Esophagus muscularis mucosa (tissue), 4 donors: ENCODE data around the gene POFUT1.

Source experiments
- CTCF ChIP-seq, 3 experiments: fragments of 200-600 bp in 2 of 3; fragments of 450-650 bp in 1 of 3; sonication (generic) in 2 of 3; IDR thresholded peaks; one replicate each; pipeline ENCODE4 v1.5.1; 2017 to 2019; ENCODE audit warnings: antibody characterized with exemption in 3 of 3, mild to moderate bottlenecking in 2 of 3, moderate library complexity in 1 of 3
- EP300 ChIP-seq: sonication (generic); formaldehyde crosslinking; IDR thresholded peaks from one replicate; pipeline ENCODE4 v1.6.1; 2017; ENCODE audit warnings: antibody characterized with exemption
- POLR2A ChIP-seq: fragments of 450-650 bp; IDR thresholded peaks from one replicate; pipeline ENCODE4 v1.6.1; 2017; ENCODE audit warnings: antibody characterized with exemption, moderate library complexity, mild to moderate bottlenecking, low read depth
- POLR2AphosphoS5 ChIP-seq, 2 donors: sonication (generic); formaldehyde crosslinking; IDR thresholded peaks; one replicate each; pipeline ENCODE4 v1.6.1; 2017; ENCODE audit warnings: antibody characterized with exemption in 2 of 2

DNA sequence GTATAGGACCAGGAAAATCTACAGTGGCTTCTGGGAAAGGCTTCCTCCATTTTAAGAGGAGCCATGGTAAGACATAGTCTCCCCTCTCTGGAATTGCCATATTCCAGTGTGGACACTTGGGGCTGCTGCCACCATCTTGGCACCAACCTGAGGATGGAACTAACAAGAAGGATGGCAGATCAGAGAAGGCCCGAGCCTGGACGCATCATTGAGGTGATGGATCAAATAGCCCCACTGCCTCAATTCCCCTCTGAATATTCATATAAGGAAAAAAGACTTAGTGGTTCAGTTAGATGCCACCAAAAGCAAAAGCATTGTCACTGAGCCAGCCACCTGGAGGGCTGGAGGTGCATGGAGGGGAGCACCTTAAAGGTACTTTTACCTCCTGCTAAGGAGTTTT is 26.1 kb upstream of the POFUT1 start:
- TF ChIP-seq EP300: no peak
- TF ChIP-seq CTCF (IDR thresholded peaks at IDR 0.05): no peak
- no peak for TF ChIP-seq POLR2A
- TF ChIP-seq POLR2AphosphoS5 (IDR thresholded peaks at IDR 0.05): no peak
